Measurements from ENCODE around the gene FBXO41.

Gene FBXO41

DNA sequence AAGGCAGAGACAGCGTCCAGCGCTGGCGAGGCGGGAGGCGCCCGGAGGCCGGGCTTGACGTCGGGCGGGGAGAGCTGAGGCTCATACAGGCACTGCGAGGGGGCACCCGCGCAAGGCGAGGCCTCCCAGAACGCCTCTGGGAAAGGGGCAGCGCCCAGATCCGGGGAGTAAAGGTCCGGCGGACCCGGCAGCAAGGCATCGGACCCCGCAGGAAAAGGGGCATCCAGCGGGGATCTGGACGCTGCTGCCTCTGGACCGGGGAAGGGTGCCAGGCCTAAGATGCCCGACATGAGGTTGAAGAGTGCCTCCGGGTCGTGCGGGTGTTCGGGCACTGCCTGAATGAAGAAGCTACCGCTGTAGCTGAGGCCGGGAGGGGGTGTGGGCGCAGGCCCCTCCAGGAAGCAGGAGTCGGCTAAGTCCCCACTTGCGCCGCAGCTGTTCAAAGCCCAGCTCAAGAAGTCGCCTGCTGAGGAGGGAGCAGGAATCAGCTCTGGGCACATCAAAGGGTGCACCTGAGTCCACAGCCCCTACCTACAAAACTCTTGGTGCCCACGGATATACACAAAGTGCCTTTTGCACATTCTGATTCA lies 8.1 kb upstream of the FBXO41 start:
- H3K79me2 ChIP-seq (ENCODE audit: control insufficient read depth, low read length) = no peaks in the 10 kb centered on the region
- H4K20me1 ChIP-seq (ENCODE audit: control insufficient read depth, insufficient read depth, low read depth, low read length) = peaks cover 4% of the 10 kb centered on the region
- H3K4me1 ChIP-seq (ENCODE audit: control insufficient read depth, low read length) = peaks cover 5% of the 10 kb centered on the region; the same call in 1 of the 2 replicates
- H3K4me2 ChIP-seq (ENCODE audit: low read length) = peak overlapping the region; percentile 83
- no peak overlapping the region for H3K27ac ChIP-seq (ENCODE audit: low read depth, low read length)
- H3K36me3 ChIP-seq (ENCODE audit: control insufficient read depth, low read length) = no peaks in the 10 kb centered on the region
- H3K9me3 ChIP-seq (ENCODE audit: control insufficient read depth, insufficient read depth, low read length) = no peaks in the 10 kb centered on the region
- peak overlapping the region; percentile 73; the same call in 1 of the 2 replicates for H3K4me3 ChIP-seq (ENCODE audit: low read length)
- no peaks in the 10 kb centered on the region for H3K9me2 ChIP-seq (replicated peaks; ENCODE audit: control insufficient read depth, low read length)
- TF ChIP-seq CTCF (IDR thresholded peaks at IDR 0.05; ENCODE audit: low read depth, low read length, poor library complexity, severe bottlenecking) = no peak
- TF ChIP-seq EZH2phosphoT487 (IDR thresholded peaks at IDR 0.05; ENCODE audit: borderline replicate concordance, low read length) = no peak
- peaks cover 2% of the 10 kb centered on the region; the same call in 1 of the 2 replicates for H3F3A ChIP-seq (ENCODE audit: control insufficient read depth, insufficient read depth)
- H3K27me3 ChIP-seq (ENCODE audit: control insufficient read depth, low read length) = peaks cover 67% of the 10 kb centered on the region

DNA sequence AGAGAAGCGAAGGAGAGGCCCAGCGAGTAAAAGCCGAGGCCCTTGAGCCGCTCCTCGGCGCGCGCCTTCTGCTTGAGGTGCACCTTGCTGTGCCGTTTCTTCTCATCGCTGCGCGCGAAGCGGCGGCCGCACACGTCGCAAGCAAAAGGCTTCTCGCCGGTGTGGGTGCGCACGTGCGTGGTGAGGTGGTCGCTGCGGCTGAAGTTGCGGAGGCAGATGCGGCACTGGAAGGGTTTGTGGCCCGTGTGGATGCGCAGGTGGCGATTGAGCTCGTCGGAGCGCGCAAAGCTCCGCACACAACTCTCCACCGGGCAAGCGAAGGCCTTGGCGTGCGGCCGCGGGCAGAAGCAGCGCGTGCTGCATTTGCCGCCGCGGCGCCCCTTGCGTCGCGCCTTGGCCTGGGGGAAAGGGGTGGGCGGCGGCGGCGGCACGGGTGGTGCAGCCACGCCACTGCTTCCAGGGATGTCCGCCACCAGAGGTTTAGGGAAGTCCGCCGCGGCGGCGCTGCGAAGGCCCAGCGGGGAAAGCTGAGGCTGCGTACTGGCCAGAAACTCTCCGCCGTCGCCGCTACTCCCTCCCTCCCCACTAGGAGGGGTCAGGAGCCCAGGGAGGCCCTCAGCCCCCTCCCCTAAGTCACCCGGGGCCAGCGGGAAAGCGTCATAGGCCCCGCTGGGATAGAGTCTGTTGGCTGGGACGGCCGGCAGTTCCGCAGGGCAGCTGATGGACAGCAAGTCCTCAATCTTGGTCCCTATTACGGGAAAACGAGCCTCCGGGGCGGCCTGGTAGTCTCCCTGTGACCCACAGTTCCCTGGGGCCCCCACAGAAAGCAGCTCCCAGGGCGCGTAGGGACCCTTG lies 7.4 kb upstream of the FBXO41 start:
- peak overlapping the region; percentile 16; the same call in 1 of the 2 replicates for H3K4me2 ChIP-seq (ENCODE audit: low read length)
- peaks cover 2% of the 10 kb centered on the region; the same call in 1 of the 2 replicates for H3F3A ChIP-seq (ENCODE audit: control insufficient read depth, insufficient read depth)
- H3K9me3 ChIP-seq (ENCODE audit: control insufficient read depth, insufficient read depth, low read length) = no peaks in the 10 kb centered on the region
- H4K20me1 ChIP-seq (ENCODE audit: control insufficient read depth, insufficient read depth, low read depth, low read length) = peaks cover 4% of the 10 kb centered on the region
- peak; percentile 24 for TF ChIP-seq CTCF (IDR thresholded peaks at IDR 0.05; ENCODE audit: low read depth, low read length, poor library complexity, severe bottlenecking)
- TF ChIP-seq EZH2phosphoT487 (IDR thresholded peaks at IDR 0.05; ENCODE audit: borderline replicate concordance, low read length) = no peak
- H3K36me3 ChIP-seq (ENCODE audit: control insufficient read depth, low read length) = no peaks in the 10 kb centered on the region
- peaks cover 6% of the 10 kb centered on the region for H3K4me1 ChIP-seq (ENCODE audit: control insufficient read depth, low read length)
- no peak overlapping the region for H3K27ac ChIP-seq (ENCODE audit: low read depth, low read length)
- H3K4me3 ChIP-seq (ENCODE audit: low read length) = no peak overlapping the region
- H3K27me3 ChIP-seq (ENCODE audit: control insufficient read depth, low read length) = peaks cover 59% of the 10 kb centered on the region
- no peaks in the 10 kb centered on the region for H3K79me2 ChIP-seq (ENCODE audit: control insufficient read depth, low read length)
- H3K9me2 ChIP-seq (replicated peaks; ENCODE audit: control insufficient read depth, low read length) = no peaks in the 10 kb centered on the region

- Histone ChIP-seq H3K4me2 (ENCODE audit: low read length) (peak overlapping the region; percentile 16; the same call in 1 of the 2 replicates), H3K9me2 (replicated peaks; ENCODE audit: control insufficient read depth, low read length) (no peaks in the 10 kb centered on the region), H3K9me3 (ENCODE audit: control insufficient read depth, insufficient read depth, low read length) (no peaks in the 10 kb centered on the region), H3K79me2 (ENCODE audit: control insufficient read depth, low read length) (no peaks in the 10 kb centered on the region), H4K20me1 (ENCODE audit: control insufficient read depth, insufficient read depth, low read depth, low read length) (peaks cover 4% of the 10 kb centered on the region), H3K27ac (ENCODE audit: low read depth, low read length) (no peak overlapping the region), H3K27me3 (ENCODE audit: control insufficient read depth, low read length) (peaks cover 53% of the 10 kb centered on the region), H3K36me3 (ENCODE audit: control insufficient read depth, low read length) (no peaks in the 10 kb centered on the region), H3K4me1 (ENCODE audit: control insufficient read depth, low read length) (peaks cover 10% of the 10 kb centered on the region), H3K4me3 (ENCODE audit: low read length) (no peak overlapping the region), H3F3A (ENCODE audit: control insufficient read depth, insufficient read depth) (peaks cover 2% of the 10 kb centered on the region; the same call in 1 of the 2 replicates)
- TF ChIP-seq EZH2phosphoT487 (IDR thresholded peaks at IDR 0.05; ENCODE audit: borderline replicate concordance, low read length) (peak; percentile 28; the same call in 1 of the 2 replicates), CTCF (IDR thresholded peaks at IDR 0.05; ENCODE audit: low read depth, low read length, poor library complexity, severe bottlenecking) (no peak)
Observed at GRCh38 chr2:73291093-73291460, 6.8 kb upstream of the FBXO41 start.
